DMS79 treated with DMSO at 0.1 percent for 48 hours (cell line): ENCODE data around the gene CYP17A1.
"Not testable (repeated sequence)": the region's sequence is repeated elsewhere in the genome, so short reads cannot be mapped to it uniquely, and the experiment has no call there.

ENCODE experiments used
- DNase-seq: peaks from one replicate; lab custom pipeline; 2025; lab: John Stamatoyannopoulos, UW

CYP17A1 gene

DNA sequence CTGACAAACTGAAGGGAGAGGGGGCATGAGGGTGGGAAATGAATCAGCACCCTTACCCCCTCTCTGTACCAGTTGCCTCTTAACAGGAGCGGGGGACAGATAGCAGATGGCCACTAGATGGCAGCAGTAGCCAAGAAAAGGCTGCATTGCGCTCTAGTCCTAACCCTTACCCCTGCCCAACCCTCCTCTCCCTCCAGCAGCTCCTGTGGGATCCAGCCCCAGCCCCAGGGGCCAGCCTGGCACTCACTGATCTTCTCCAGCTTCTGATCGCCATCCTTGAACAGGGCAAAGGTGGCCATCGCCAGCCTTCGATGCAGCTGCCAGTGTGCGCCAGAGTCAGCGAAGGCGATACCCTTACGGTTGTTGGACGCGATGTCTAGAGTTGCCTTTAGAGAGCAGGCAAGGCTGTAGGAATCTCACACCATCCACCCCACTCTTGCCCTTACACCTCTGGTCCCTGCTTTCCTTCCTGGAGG is 2.2 kb downstream of the CYP17A1 start:
- DNase-seq: peak; percentile 36

DNA sequence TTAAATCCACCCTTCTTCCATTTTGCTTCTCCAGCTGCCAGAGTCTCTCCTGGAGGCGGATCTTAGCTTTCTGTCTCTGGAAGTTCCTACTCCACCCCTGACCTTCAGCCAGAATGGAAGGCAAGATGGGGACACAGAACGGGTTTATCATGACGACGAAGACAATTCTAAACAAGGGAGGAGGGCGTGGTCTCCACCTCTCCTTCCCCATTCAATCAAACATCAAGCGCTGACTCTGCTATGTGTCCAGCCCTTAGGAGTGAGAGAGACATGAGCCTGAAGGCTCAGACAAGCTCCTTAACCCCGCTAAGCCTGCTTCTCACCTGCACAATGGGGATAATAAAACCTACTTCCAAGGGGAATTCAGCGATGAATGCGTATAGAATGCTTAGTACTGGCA is 3.1 kb downstream of the CYP17A1 start:
- no peak for DNase-seq

DNA sequence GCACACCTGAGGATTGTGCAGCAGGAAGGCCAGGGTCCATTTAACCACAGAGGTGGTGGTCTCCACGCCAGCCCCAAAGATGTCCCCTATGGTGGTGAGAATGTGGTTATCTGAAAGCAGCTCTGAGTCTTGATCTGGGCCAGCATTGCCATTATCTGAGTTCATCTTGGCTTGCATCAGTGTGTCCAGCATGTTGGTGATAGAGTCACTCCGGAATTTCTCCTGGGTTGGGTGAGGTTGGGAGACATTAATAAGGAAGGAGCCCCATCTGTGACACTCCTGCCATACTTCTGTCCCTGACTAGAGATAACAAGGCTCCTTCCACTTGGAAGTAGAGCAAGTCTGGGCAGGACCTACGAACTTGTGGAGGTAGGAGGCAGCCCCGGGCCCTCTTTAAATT is 4.2 kb downstream of the CYP17A1 start:
- DNase-seq: no peak

DNA sequence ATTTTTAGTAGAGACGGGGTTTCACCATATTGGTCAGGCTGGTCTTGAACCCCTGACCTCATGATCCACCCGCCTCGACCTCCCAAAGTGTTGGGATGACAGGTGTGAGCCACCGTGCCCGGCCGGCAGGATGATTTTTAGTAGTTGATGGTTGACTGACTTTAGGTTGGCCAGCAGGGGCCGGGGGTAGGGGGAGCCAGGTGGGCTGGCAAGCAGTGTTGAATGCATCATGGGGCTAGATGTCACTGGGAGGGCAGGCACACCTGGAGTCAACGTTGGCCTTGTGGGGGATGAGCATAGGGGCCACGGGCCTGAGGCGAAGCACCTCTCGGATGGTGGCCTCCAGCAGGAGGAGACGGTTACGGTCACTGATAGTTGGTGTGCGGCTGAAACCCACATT is 5.0 kb downstream of the CYP17A1 start:
- no peak for DNase-seq

DNA sequence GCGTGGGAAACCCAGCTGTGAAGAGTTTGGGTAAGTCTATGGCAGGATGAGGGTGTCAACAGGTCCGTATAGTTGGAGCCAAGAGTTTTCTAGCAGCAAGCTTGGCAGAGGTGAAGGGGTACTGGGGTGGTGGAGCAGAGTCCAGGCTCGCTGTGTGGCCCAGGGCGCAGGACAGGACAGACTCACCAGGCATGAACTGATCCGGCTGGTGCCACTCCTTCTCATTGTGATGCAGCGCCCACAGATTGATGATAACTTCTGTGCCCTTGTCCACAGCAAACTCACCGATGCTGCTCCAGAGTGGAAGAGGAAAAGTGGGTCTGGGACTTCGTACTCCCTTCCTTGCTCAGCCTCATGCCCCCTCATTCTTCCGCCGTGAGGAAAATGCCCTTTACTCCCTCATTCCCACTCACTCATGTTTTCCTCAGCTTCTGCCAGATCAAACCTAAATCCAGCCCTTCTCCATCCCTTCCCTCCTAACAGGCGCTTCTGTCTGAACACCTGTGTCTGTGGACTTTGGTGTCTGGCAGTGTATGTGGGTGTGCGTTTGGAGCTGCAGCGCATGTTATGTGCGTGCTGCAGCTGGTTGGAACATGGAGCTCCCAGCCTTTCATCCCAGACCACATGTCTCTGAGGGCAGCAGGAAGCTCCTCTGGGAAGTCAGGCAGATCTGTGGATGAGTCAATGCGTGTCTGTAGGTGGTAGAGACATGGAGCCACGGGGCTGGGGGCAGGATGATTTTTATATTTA is 5.7 kb downstream of the CYP17A1 start:
- no peak for DNase-seq

DNA sequence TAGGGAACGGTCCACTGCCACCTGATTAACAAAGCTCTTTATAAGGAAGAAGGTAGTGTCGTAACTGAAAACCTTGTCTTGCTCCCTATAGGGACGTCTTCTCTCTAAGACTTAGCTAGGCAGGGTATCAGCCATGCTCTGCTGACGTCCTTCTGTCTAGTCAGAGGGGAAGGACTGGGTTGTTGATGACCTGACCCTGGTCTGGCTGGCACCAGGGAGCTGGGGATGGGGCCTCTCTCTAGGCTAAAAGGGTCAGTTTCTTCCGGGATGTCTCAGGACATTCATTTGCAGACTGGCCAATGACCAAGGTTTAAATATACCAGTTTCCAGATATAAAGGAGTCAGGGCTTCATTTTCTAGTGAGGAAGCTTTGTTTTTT is 9.6 kb downstream of the CYP17A1 start:
- no peak for DNase-seq

DNA sequence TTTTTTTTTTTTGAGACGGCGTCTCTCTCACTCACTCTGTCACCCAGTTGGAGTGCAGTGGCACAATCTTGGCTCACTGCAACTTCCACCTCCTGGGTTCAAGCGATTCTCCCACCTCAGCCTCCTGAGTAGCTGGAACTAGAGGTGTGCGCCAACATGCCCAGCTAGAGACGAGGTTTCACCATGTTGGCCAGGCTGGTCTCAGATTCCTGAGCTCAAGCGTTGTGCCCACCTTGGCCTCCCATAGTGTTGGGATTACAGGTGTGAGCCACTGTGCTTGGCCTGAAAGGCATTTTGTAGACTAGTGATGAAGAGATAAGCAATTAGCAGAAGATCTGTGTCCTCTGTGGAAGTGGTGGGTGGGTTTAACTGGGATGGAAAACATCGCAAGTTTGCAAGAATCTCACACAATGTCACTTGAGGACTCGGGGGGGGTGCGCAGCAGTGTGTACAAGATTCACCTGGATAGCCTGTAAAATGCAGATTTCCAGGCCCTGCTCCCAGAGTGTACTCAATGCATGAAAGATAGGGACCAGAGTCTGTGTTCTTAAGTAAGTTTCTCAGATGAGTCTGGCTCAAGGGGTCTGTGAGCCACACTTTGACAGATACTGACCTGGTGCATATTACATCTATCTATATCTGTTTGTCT is 10.9 kb downstream of the CYP17A1 start:
- DNase-seq: no peak

DNA sequence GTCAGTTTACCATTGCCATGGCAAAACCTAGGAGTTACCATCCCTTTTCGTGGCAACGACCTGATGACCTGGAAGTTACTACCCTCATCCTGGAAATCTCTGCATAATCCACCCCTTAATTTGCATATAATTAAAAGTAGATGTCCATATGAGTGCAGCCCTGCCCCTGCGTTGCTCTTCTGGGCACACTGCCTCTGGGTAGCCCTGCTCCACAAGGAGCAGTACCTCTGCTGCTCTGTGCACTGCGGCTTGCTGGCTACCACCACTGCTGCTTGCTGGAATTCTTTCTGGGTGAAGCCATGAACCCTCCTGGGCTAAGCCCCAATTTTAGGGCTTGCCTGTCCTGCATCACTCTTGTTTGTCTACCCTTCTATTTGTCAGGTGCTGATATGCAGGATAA is 12.5 kb downstream of the CYP17A1 start:
- no peak for DNase-seq

DNA sequence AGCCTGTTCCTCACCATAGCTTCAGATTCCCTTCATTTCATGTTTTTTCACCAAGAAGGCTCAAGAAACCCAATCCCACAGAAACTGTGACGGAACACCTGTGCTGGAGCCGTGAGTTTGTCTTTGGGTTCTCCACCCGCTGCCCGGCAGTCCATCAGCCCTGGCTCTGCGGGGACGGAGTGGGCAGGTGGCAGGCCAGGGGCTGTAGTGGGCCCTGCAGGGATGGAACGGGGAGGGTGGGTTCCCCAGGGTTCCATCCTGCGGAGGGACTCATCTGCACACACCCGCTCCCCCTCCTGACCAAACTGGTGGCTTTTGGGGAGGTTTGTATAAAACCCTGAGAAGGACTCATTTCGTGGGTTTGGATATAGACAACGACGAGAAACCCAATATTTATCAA is 15.0 kb downstream of the CYP17A1 start:
- no peak for DNase-seq

DNA sequence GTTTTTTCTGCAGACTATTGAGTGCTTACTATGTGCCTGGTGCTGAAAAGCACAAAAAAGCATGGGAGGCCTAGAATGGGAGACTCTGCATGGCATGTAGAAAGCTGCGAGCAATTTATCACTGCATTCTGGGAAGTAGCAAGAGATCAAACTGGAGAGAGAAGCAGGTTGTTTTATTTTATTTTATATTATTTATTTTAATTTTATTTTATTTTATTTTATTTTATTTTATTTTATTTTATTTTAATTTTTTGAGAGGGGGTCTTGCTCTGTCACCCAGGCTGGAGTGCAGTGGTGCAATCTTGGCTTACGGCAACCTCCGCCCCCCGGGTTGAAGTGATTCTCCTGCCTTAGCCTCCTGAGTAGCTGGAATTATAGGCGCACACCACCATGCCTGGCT is 17.2 kb downstream of the CYP17A1 start:
- not testable (repeated sequence) for DNase-seq

DNA sequence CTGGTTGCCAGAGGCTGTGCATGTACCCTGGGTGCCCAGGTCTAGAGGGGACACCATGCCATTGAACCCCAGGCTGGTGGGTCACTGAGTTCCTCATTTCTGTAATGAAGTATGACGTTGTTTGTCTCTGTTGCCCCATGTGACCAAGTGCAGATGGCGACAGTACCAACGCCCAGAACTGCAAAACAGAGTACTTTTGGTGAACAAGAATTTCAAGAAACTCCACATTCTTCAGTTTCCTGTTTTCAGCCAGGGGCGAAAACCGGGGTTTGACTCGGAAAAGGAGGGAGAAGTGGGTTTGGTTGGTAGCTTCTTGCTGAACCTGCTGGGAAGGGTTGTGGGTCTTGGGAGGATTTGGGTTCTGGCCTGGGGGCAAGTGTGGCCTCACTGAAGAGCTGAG is 18.2 kb downstream of the CYP17A1 start:
- DNase-seq: no peak

DNA sequence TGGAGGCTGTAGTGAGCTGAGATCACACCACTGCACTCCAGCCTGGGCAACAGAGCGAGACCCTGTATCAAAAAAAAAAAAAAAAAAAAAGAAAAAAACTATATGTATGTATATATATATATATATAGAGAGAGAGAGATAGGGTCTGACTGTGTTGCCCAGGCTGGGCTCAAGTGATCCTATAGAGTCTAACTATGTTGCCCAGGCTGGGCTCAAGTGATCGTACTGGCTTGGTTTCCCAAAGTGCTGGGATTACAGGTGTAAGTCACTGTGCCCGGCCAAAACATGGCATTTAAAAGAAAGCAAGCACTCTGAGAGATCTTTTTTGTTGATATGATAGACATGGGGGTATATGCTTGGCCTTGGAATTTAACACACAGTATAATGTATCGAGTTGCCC is 20.0 kb downstream of the CYP17A1 start:
- no peak for DNase-seq

DNA sequence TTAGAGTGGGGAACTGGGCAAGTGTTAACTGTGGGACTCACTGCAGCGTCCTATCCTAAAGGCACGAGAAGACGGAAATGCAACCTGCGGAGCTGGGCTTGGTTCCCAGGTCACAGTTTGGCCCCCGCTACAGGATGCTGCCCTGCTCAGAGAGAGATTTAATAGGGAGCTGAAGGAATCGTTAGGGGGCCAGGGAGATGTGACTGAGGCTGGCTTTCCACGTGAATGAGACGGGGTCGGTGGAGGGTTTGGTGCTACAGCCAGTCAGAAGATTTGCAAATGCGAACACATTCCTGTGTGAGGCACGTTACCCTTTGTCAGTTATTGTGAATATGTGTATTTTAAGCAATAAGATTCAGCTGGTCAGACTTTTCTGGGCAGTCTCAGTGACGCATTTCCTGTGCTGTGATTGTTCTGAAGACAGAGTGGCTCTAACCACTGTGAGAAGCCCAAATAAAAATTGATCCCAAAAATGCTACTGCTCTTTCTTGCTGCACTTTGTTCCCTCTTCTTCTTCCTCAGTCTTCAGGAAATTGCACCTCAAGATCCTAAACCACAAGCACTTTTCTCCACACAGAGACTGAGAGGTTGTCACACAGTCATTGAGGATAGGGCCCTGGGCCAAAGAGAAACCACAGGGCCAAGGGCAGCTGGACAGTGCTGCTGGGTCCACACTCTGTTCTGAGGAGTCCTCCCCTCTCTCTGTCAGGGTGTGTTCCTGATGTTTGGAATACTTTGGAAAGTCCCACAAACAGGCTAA is 21.2 kb downstream of the CYP17A1 start:
- DNase-seq: no peak

DNA sequence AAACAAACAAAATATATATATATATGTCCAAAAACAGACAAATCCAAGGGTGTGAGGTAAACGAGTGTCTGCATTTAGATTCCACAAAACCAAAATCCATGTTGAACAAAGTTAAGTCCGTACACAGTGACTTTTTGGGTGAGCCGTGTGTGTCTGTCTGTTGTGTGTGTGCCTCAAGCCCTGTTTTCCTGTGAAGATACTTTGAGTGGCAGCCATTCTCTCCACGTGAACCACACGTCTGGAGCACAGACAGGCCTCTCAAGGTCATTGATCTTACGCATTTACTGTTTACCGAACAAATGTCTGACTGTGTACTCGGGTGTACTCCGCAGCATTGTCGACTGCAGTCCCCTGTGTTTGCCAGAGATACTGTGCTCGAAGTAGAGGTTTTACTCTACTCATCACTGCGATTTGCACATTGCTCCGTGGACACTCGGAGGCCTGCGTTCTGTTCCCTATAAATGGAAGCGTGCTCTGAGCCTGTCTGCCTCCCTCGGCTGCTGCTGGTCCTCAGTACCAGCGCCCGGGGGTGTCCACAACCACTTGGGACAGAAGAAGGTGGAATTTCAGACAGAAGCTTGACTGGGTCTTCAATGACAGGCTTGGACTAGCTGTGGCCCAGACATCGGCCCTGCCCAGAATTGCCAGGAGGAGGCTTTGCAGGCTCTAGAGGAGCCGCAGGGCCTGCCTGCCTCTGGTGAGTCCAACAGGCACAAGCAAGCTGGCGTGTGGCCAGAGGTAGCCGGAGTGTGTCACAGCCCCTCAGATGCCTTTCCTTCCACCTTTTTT is 22.1 kb downstream of the CYP17A1 start:
- no peak for DNase-seq

DNA sequence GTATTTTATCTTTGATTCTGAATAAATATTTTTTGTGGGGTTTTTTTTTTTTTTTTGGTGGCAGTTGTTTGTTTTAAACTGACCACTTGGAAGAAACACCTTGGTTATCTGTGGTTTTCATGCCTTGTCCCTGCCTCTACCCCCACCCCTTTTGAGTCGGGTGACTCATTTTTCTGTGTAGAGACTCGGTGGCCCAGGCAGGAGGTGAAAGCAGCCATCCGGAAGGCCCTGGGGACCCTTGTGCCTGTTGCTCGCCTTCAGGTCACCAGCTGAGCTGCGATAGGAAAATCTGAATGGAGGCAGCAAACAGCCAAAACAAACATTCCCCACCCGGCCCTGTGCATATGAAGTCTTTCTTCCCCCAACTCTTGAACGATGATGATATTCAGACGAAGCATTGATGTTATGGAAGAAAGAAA is 22.8 kb downstream of the CYP17A1 start:
- no peak for DNase-seq

DNA sequence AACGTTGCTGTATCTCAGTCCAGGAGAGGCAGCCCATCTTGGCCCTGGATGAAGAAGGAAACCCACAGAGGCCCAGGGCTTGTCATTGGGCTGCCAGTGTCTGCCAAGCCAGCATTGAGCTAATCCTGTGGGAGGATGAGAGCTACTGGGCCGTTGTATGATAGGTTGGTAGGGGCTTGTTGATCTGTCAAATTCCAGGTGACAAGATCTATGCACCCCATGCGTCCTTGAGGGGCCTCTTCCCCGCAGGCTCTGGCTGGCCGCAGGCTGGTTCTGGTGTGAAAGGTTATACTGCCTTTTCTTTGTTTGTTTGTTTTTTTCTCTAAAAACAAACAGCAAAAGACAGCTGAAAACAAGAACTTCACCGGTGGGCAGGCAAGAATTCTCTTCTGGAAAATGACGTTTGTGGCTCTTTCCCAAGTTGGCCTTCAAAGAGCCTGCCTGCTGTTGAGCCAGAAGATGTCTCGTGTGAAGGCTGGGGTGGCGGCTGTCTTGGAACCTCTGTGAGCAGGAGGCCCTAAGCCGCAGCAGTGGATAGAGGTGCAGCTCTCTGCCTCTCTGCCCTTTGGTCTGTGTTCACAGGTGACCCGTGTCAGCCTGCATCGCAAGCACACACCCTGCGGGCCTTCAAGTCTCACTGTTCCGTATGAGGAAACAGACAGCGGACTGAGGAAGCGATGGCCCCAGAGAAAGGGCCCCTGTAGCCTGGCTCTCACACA is 23.3 kb downstream of the CYP17A1 start:
- DNase-seq: no peak

DNA sequence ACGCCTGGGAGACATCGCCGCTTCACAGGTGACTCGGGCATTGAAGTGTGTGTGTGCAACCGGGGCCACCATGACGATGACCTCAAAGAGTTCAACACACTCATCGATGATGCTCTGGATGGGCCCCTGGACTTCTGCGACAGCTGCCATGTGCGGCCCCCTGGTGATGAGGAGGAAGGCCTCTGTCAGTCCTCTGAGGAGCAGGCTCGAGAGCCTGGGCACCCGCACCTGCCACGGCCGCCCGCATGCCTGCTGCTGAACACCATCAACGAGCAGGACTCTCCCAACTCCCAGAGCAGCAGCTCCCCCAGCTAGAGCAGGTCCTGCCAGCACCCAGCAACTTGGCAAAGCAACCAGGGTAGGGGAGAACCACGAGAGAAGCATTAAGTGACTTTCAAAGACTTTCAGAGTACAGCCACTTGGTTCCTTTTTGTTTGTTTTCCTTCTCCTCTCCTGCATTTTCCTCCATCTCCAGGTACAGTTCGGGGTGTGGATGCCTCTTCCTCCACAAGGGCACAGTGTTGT is 24.1 kb downstream of the CYP17A1 start:
- DNase-seq: no peak

DNA sequence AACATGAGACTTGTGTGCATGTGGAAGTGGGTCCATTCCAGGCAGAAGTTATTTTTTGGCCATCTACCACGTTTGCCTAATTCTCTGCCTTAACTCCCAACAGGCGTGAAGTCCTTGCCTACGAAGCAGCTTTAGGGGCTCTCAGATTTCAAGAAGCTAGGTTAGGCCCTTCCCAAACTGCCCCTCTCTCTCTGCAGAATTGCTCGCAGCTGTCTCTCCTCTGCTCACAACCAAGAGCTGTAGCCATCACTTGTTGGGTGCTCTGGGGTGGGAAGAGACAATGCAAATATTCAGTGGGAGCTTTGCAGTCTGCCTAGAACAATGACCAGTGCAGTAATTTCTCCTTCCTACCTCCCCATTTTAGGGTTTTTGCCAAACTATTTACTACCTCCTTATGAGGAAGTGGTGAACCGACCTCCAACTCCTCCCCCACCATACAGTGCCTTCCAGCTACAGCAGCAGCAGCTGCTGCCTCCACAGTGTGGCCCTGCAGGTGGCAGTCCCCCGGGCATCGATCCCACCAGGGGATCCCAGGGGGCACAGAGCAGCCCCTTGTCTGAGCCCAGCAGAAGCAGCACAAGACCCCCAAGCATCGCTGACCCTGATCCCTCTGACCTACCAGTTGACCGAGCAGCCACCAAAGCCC is 24.9 kb downstream of the CYP17A1 start:
- no peak for DNase-seq

DNA sequence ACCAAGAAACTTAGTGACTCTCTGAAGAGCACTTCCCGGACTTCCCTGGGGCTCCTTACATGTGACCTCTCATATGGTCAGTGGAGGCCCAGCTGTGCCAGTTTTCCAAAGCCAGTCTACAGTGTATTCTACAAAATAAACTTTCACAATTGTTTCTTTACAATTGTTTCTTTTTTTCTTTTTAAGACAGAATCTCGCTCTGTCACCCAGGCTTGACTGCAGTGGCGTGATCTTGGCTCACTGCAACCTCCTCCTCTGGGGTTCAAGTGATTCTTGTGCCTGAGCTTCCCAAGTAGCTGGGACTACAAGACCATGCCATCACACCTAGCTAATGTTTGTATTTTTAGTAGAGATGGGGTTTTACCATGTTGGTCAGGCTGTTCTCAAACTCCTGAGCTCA is 25.9 kb downstream of the CYP17A1 start:
- no peak for DNase-seq

DNA sequence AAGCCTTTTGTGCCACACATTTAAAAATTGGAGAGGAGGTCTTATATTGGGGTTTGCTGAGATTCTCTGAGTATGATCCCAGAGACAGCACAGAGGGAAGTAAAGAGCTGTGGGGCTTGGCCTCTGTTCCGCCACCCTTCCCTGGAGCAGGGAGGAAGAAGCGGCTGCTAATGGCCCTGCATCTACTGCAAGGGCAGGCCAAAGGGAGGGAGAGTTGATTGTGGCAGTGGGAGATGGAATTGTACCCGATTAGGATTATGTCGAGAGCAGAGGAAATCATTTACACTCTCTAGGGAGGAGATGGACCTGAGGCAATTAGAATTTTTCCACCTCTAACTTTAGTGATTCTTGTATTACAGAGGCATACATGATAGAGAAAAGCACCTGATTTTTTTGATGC is 28.8 kb downstream of the CYP17A1 start:
- no peak for DNase-seq
